Kidney (tissue), 14 donors: ENCODE measurements around the gene TRIM9. TPM values are rescaled to one million over a fixed set of nuclear protein-coding genes. Genes with fewer than 3 reads are reported as not detected.
A peak's percentile ranks its signal among the peaks of the same experiment; 100 is the strongest.

Experiments used
- DNase-seq, 5 donors: peaks; one replicate each; pipeline ENCODE4 v3.0.0-alpha.2; 2013 to 2020
- FAIRE-seq: peaks from 2 replicates; lab custom pipeline; 2012; peaks lifted over from hg19 to GRCh38; lab: Jason Lieb, UNC
- H3K27ac ChIP-seq, 2 donors: one replicate each; pipeline ENCODE4 v1.7.0; 2013; ENCODE audit warnings: low read depth in 2 of 2, low read length in 2 of 2, inconsistent platforms in 1 of 2
- H3K27me3 ChIP-seq: one replicate; pipeline ENCODE4 v1.7.1; 2013; ENCODE audit warnings: low read length, inconsistent platforms; ENCODE audit not compliant: control insufficient read depth, insufficient read depth
- H3K36me3 ChIP-seq, 3 donors: one replicate each; pipeline versions ENCODE4 v1.7.0 to v1.7.1; 2013; ENCODE audit warnings: low read length in 3 of 3, control low read depth in 1 of 3, inconsistent platforms in 1 of 3; ENCODE audit not compliant: insufficient read depth in 3 of 3, control insufficient read depth in 2 of 3
- H3K4me1 ChIP-seq, 3 donors: one replicate each; pipeline versions ENCODE4 v1.7.0 to v1.7.1; 2013; ENCODE audit warnings: low read length in 3 of 3, inconsistent platforms in 1 of 3, low read depth in 1 of 3; ENCODE audit not compliant: control insufficient read depth in 2 of 3, insufficient read depth in 2 of 3
- H3K4me3 ChIP-seq, 3 donors: one replicate each; pipeline versions ENCODE4 v1.7.0 to v1.8.1; 2013; ENCODE audit warnings: low read length in 3 of 3, control low read depth in 1 of 3, inconsistent platforms in 1 of 3
- H3K9ac ChIP-seq, 3 donors: one replicate each; pipeline versions ENCODE4 v1.7.0 to v1.7.1; 2013; ENCODE audit warnings: low read length in 3 of 3, control low read depth in 1 of 3, inconsistent platforms in 1 of 3
- H3K9me3 ChIP-seq, 3 donors: one replicate each; pipeline versions ENCODE4 v1.7.0 to v1.7.1; 2013; ENCODE audit warnings: low read length in 3 of 3, control low read depth in 1 of 3, inconsistent platforms in 1 of 3; ENCODE audit not compliant: control insufficient read depth in 2 of 3, insufficient read depth in 1 of 3
- CTCF ChIP-seq: IDR thresholded peaks from 3 replicates; pipeline ENCODE4 v1.5.1; 2012; ENCODE audit warnings: mild to moderate bottlenecking, moderate library complexity, borderline replicate concordance; ENCODE audit not compliant: insufficient read depth; ENCODE audit errors: extremely low read depth
- intact Hi-C: fragments of 100-400 bp; cut with DNase I; formaldehyde crosslinking; loops from one replicate; pipeline ENCODE4 v1.11.1; 2022
- polyA plus RNA-seq: library from polyadenylated mRNA; stranded (reverse); fragments of 350-450 nt; fragmentation: Illumina TruSeq; extraction: RNeasy Lipid Tissue Mini Kit (QIAGEN cat#74804); gene quantifications from one replicate; pipeline ENCODE4 v1.2.3, GENCODE V29; 2014; ENCODE audit warnings: low read depth, low replicate concordance; ENCODE audit not compliant: insufficient read depth
- total RNA-seq: library from RNA; stranded (reverse); fragmentation: NEBNext Ultra II Directional; extraction: Animal tissue kit (Norgen Biotek cat#: 25700); gene quantifications from one replicate; pipeline ENCODE4 v1.2.1, GENCODE V29; 2021
- donor health status: control.
- donor health status: control.
- donor health status: control.
- donor health status: control.
- donor health status: control.
- donor health status: DM: yes; HTN: yes; CAD: no.
- donor health status: Normal renal cell carcinoma (clear cell type).

Gene TRIM9
- total and polyA plus RNA-seq, 2 donors from 2014 or later: 0.67 to 2.0 TPM

GRCh38 chr14:51087031-51087441, 7.9 kb downstream of the TRIM9 start:
- Histone ChIP-seq H3K27ac (no peak overlapping the region), H3K27me3 (no peaks in the 10 kb centered on the region), H3K4me3 (no peak overlapping the region), H3K4me1 (no peaks in the 10 kb centered on the region), H3K9me3 (no peaks in the 10 kb centered on the region), H3K36me3 (no peaks in the 10 kb centered on the region), H3K9ac (no peak overlapping the region)
- DNase-seq (peak in 1 of 5 donors; percentile 82), FAIRE-seq (no peak)
- intact Hi-C loops: no loop called here
- no peak for TF ChIP-seq CTCF

GRCh38 chr14:51086044-51086443, 8.9 kb downstream of the TRIM9 start:
- no peak for DNase-seq
- H3K27me3 ChIP-seq: no peaks in the 10 kb centered on the region
- FAIRE-seq: no peak
- no peak overlapping the region for H3K9ac ChIP-seq
- H3K27ac ChIP-seq: no peak overlapping the region
- H3K4me1 ChIP-seq: no peaks in the 10 kb centered on the region
- no peaks in the 10 kb centered on the region for H3K36me3 ChIP-seq
- intact Hi-C loops: no loop called here
- H3K9me3 ChIP-seq: no peaks in the 10 kb centered on the region
- TF ChIP-seq CTCF: no peak
- H3K4me3 ChIP-seq: no peak overlapping the region

GRCh38 chr14:51084962-51085361, 9.9 kb downstream of the TRIM9 start:
- TF ChIP-seq CTCF: no peak
- H3K36me3 ChIP-seq: no peaks in the 10 kb centered on the region
- DNase-seq (no peak), FAIRE-seq (no peak)
- no peaks in the 10 kb centered on the region for H3K9me3 ChIP-seq
- H3K27me3 ChIP-seq: no peaks in the 10 kb centered on the region
- H3K4me3 ChIP-seq: no peak overlapping the region
- H3K27ac ChIP-seq: no peak overlapping the region
- H3K4me1 ChIP-seq: no peaks in the 10 kb centered on the region
- H3K9ac ChIP-seq: no peak overlapping the region
- intact Hi-C loops: no loop called here

GRCh38 chr14:51084507-51084906, 10.4 kb downstream of the TRIM9 start:
- no peak for FAIRE-seq
- Histone ChIP-seq H3K27me3 (no peaks in the 10 kb centered on the region), H3K9me3 (no peaks in the 10 kb centered on the region), H3K9ac (no peak overlapping the region), H3K27ac (no peak overlapping the region), H3K4me3 (no peak overlapping the region), H3K36me3 (no peaks in the 10 kb centered on the region), H3K4me1 (peaks cover 0 to 2% (median 0%) of the 10 kb centered on the region in 3 donors)
- intact Hi-C loops: no loop called here
- TF ChIP-seq CTCF: no peak
- DNase-seq: no peak
